ENCODE measurements around the gene CSNK2A2. TPM values are rescaled to one million over a fixed set of nuclear protein-coding genes. Genes with fewer than 3 reads are reported as not detected.

The CSNK2A2 gene
- polyA plus RNA-seq, 2 of the 4 experiments (the other 2 are of a cell fraction): 42.5 to 47.6 TPM

DNA sequence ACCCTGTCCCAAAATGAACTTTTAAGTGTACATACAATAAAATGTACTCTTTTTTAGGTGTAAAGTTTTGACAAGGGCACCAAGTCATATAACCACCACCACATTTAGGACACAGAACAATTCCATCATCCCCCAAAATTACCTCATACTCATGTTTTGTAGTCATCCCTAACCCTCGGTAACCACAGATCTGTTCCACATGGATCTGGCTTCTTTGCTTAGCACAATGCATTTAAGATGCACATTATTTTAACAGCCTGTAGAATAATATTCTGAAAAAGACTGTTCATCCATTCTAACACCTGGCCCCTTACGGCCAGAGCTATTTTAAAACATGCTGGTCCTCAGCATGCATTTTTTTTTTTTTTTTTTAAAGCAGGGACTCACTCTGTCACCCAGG lies 43.6 kb downstream of the CSNK2A2 start (continued):
- TF ChIP-seq CTCF (IDR thresholded peaks at IDR 0.05) (no peak), ZSCAN20 (CRISPR knock-in tag; IDR thresholded peaks at IDR 0.05) (no peak), MAX (IDR thresholded peaks at IDR 0.05) (no peak)

GRCh38 chr16:58152246-58152868 lies 45.5 kb downstream of the CSNK2A2 start:
- CTCF ChIA-PET: interaction anchor here (0.5 to 1.3 kb wide), 5 partner anchors 20 to 478 kb away, joined by 3 to 5 read pairs (median 3); no protein-coding TSS in a partner anchor
- FAIRE-seq (no peak), DNase-seq (ENCODE audit: low read depth in 1 of 2, low spot score in 1 of 2) (no peak), ATAC-seq (no peak)
- Histone ChIP-seq H3K4me3 (no peak overlapping the region), H3K4me1 (no peaks in the 10 kb centered on the region), H3K4me2 (no peak overlapping the region), H3K27ac (no peak overlapping the region), H3K9me3 (no peaks in the 10 kb centered on the region)
- POLR2A ChIA-PET: no interaction called here
- WGBS (ENCODE audit: missing lambda C conversion rate): 60% methylated on average over 7 of the region's 8 CpGs
- TF ChIP-seq JUN (IDR thresholded peaks at IDR 0.05) (no peak), CTCF (IDR thresholded peaks at IDR 0.05) (no peak), ESRRA (IDR thresholded peaks at IDR 0.05; ENCODE audit: borderline replicate concordance, low read length) (no peak), NFE2L2 (conservative IDR thresholded peaks at IDR 0.05; ENCODE audit: low read length) (no peak), CHD4 (IDR thresholded peaks at IDR 0.05; ENCODE audit: borderline replicate concordance) (no peak), TFCP2L1 (CRISPR knock-in tag; IDR thresholded peaks at IDR 0.05) (no peak), KDM5A (IDR thresholded peaks at IDR 0.05) (no peak)

GRCh38 chr16:58148526-58148925 lies 49.4 kb downstream of the CSNK2A2 start:
- ChIA-PET CTCF (interaction anchor here (1.7 kb wide), 1 partner anchor 21 kb away, joined by 4 read pairs; no protein-coding TSS in a partner anchor), POLR2A (no interaction called here)
- ATAC-seq: peak in 1 of 2 experiments; percentile 45; a peak in 3 of 6 replicates
- no peak for FAIRE-seq
- Histone ChIP-seq H3K4me1 (no peaks in the 10 kb centered on the region), H3K27ac (no peak overlapping the region), H3K4me3 (no peak overlapping the region), H3K9me3 (no peaks in the 10 kb centered on the region), H3K4me2 (no peak overlapping the region)
- WGBS (ENCODE audit: missing lambda C conversion rate): 23% methylated on average over 1 of the region's 1 CpG
- no peak for DNase-seq (ENCODE audit: low read depth in 1 of 2, low spot score in 1 of 2)
- TF ChIP-seq E2F6 (IDR thresholded peaks at IDR 0.05; ENCODE audit: borderline replicate concordance, low read depth) (no peak), HOXB5 (CRISPR knock-in tag; IDR thresholded peaks at IDR 0.05) (no peak), MAFK (IDR thresholded peaks at IDR 0.05; ENCODE audit: partially characterized antibody) (no peak)

- H3K4me3 ChIP-seq: no peak overlapping the region
- ATAC-seq (no peak), FAIRE-seq (no peak), DNase-seq (ENCODE audit: low read depth in 1 of 2, low spot score in 1 of 2) (no peak)
- H3K4me1 ChIP-seq: no peaks in the 10 kb centered on the region
- H3K4me2 ChIP-seq: no peak overlapping the region
- WGBS (ENCODE audit: missing lambda C conversion rate): 67% methylated on average over 2 of the region's 2 CpGs
- no peaks in the 10 kb centered on the region for H3K9me3 ChIP-seq
- H3K27ac ChIP-seq: no peak overlapping the region
- TF ChIP-seq EHF (CRISPR knock-in tag; IDR thresholded peaks at IDR 0.05): no peak
- TF ChIP-seq FOXS1 (CRISPR knock-in tag; IDR thresholded peaks at IDR 0.05): no peak
- no peak for TF ChIP-seq HDAC2 (IDR thresholded peaks at IDR 0.05)
- TF ChIP-seq HOXB13 (CRISPR knock-in tag; IDR thresholded peaks at IDR 0.05; ENCODE audit: low read depth): no peak
- TF ChIP-seq CHD4 (IDR thresholded peaks at IDR 0.05; ENCODE audit: borderline replicate concordance): no peak
- no peak for TF ChIP-seq SREBF2 (IDR thresholded peaks at IDR 0.05)
- no peak for TF ChIP-seq ATOH8 (CRISPR knock-in tag; IDR thresholded peaks at IDR 0.05; ENCODE audit: low read depth)
- no peak for TF ChIP-seq MAFK (IDR thresholded peaks at IDR 0.05; ENCODE audit: partially characterized antibody)
- TF ChIP-seq TP53 (CRISPR knock-in tag; IDR thresholded peaks at IDR 0.05): no peak
- no peak for TF ChIP-seq HOXB5 (CRISPR knock-in tag; IDR thresholded peaks at IDR 0.05)
- TF ChIP-seq EHMT2 (IDR thresholded peaks at IDR 0.05; ENCODE audit: low read depth): no peak
- no peak for TF ChIP-seq RFX5 (IDR thresholded peaks at IDR 0.05)
- no peak for TF ChIP-seq GATA3 (IDR thresholded peaks at IDR 0.05; ENCODE audit: borderline replicate concordance)
- no peak for TF ChIP-seq CBX2 (IDR thresholded peaks at IDR 0.05; ENCODE audit: borderline replicate concordance, low read depth)
- TF ChIP-seq JUNB (IDR thresholded peaks at IDR 0.05): no peak
- ChIA-PET POLR2A (no interaction called here), CTCF (interaction anchor here (1.7 kb wide), 1 partner anchor 21 kb away, joined by 4 read pairs; no protein-coding TSS in a partner anchor)
Observed at GRCh38 chr16:58148099-58148498, 49.8 kb downstream of the CSNK2A2 start.

Measured in A549 (cell line).